MM.1S (cell line): Measurements from ENCODE around the gene TESK2.

Experiments used
- CTCF ChIP-seq: fragments of 300-600 bp; sonication (generic); IDR thresholded peaks from 2 replicates; pipeline ENCODE4 v1.5.1; 2016; ENCODE audit warnings: antibody characterized with exemption, low read length, mixed read lengths
- EZH2phosphoT487 ChIP-seq: fragments of 300-600 bp; sonication (generic); IDR thresholded peaks from 2 replicates; pipeline ENCODE4 v1.6.1; 2018; ENCODE audit warnings: antibody characterized with exemption, low read length

GRCh38 chr1:45383191-45383590 lies 107.8 kb downstream of the TESK2 start:
- TF ChIP-seq CTCF (no peak), EZH2phosphoT487 (no peak)
